Glomerular visceral epithelial cell (primary cell): ENCODE measurements around the gene C19orf47.
A peak's percentile ranks its signal among the peaks of the same experiment; 100 is the strongest.

Source experiments
- DNase-seq: peaks from one replicate; pipeline ENCODE4 v3.0.0-alpha.2; 2016; ENCODE audit errors: extremely low spot score

The C19orf47 gene

GRCh38 chr19:40315812-40316470 lies 32.3 kb downstream of the C19orf47 start:
- DNase-seq = no peak

GRCh38 chr19:40314656-40315055 lies 33.5 kb downstream of the C19orf47 start:
- DNase-seq = no peak

GRCh38 chr19:40313229-40313983 lies 34.8 kb downstream of the C19orf47 start:
- DNase-seq = no peak

DNA sequence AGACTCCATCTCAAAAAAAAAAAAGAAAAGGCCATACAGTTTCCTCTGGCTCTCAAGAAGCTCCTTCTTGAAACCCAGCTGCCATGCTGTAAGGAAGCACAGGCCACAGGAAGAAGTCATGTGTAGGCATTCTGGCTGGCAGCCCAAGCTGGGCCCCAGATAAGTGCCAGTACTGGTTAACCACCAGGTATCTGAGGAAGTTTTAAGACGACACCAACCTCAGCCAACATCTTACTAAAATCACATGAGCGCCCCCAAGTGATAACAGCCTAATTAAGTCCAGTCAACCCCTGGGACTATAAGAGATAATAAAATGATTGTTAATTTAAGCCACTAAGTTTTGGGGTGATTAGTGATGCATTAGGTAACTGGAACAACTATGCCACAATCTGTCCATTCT lies 35.7 kb downstream of the C19orf47 start:
- DNase-seq = no peak

DNA sequence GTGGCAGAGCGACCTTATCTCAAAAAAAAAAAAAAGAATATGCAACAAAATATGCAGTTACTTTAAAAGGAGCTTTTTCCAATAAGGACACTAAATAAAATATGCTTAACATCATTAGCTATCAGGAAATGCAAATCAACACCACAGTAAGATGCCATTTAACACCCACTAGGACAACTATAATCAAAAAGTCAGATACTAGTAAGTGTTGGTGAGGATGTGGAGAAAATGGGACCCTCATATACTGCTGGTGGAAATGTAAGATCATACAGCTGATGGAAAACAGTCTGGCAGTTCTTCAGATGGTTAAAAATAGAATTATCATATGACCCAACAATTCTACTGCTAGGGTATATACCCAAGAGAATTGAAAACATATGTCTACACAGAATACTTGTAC lies 38.5 kb downstream of the C19orf47 start:
- DNase-seq = no peak

DNA sequence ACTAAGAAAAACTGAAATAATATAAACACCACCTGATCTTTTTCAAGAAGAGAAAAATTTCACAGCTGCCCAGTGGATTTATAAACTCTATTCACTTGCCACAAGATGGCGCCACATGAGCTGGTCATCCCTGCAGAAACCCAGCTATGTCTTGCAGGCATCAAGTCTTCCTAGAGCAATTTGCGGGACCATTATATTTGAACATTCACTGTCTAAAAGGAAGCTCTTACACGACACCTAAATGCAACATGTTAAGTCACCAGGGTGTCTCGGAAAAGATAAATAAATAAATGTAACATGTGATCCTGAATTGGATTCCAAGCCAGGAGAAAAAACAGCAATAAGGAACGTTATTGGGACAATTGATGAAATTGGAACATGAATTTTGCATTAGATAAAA lies 42.8 kb downstream of the C19orf47 start:
- peak; percentile 83 for DNase-seq

DNA sequence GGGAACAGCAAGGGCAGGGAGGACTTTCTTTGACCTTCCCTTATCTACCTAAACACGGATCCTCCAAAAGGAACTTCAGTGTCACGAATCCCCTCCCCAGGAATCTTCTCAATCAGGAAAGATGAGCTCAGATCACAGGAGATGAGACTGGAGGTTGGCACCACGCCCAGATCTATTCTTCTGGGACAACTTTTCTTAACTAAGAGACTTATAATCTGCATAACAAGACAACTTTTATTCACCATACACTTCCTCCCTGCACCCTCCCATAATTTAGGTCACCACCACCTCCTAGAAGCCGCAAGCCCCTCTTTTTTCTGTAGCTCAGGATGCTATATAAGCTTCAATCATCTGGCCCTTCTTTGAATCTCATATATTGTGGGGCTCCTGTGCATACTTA lies 43.9 kb downstream of the C19orf47 start:
- DNase-seq = no peak

DNA sequence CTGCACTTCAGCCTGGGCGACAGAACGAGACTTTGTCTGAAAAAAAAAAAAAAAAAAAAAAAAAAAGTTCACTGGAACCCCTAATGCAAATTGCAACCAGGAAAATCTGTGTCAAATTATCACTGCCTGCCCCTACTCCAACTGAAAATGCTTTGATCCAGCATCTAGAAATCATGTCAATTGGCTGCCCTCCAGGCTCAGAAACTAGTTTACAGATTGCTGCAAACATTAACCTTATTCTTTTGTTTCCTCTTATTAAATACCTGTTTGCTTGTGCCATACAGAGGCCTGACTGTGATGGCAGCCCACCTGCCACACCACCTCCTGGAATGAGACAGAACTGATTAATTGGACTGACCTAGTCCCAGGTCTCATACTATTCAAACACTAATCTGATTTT lies 44.4 kb downstream of the C19orf47 start:
- no peak for DNase-seq

DNA sequence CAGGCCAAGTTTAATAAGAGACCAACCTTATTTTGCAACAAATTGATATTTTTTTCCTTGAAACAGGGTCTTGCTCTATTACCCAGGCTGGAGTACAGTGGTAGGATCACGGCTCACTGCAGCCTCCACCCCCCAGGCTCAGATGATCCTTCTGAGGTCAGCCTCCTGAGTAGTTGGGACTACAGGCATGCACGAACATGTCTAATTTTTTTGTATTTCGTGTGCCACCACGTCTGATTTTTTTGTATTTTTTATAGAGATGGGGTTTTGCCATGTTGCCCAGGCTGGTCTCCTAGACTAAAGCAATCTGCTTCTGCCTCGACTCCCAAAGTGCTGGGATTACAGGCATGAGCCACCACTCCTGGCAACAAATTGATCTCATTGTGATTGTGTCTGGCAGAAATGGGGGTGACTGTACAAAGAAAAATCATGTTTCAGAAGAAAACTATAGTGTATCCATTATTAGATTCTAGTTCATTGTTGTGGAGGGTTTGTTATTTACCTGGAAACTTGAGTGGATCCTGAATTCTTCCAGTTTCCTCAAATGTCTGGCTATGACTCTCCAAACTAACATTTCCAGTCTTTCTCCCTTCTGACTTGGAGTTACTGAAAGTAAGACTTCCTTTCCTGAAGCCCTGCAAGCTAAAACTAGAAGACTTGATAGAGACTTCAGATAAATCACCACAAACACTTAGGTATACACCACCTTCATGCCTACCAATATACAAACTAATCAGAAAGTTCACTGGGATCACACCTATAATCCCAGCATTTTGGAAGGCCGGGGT lies 45.8 kb downstream of the C19orf47 start:
- DNase-seq = no peak

DNA sequence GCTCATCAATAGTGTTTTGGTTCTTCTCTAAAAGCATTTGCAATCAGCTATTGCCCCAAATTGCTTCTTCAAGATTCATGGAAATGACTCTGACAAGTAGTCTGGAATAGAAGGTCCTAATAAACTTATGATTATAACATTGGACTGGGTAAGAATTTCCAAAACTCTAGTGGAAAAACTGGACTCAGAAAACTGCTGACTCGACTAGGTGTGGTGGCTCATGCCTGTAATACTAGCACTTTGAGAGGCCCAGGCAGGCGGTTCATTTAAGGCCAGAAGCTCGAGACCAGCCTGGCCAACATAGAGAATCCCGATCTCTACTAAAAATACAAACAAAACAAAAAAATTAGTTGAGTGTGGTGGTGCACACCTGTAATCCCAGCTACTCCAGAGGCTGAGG lies 47.5 kb downstream of the C19orf47 start:
- DNase-seq = no peak

DNA sequence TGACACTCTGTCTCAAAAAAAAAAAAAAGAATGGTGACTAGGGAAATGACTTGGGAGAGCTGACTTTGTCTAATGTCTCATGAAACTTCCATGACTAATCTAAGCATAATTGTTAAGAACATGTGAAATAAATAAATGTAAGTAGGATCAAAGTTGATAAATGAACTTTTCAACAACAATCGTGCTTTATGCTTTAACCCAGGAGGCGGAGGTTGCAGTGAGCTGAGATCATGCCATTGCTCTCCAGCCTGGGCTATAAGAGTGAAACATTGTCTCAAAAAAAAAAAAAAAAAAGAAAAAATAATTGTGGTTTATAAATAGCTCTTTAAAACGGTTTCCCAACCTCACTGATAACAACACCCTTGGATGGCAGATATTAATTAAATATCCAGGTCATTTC lies 50.2 kb downstream of the C19orf47 start:
- DNase-seq = no peak

GRCh38 chr19:40294560-40294959 lies 53.6 kb downstream of the C19orf47 start:
- DNase-seq = no peak

DNA sequence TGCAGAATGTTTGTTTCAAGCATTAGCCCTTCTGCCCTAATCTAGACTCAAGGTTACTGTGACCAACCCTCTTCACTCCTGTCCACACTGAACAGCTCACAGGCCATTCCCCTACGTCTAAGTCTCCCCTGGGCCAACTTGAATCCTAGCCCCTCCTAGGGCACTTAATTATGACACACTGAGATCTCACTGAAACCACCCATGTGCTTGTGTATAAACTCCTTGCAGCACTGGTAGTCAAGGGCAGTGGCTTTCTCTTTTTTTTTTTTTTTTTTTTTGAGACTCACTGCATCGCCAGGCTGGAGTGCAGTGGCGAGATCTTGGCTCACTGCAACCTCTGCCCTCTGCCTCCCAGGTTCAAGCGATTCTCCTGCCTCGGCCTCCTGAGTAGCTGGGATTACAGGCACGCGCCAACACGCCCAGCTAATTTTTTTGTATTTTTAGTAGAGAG lies 61.2 kb downstream of the C19orf47 start:
- DNase-seq = no peak

- no peak for DNase-seq
Measured at GRCh38 chr19:40286235-40286970, 61.8 kb downstream of the C19orf47 start.

- peak; percentile 100 for DNase-seq
Measured at GRCh38 chr19:40285353-40286234, 62.6 kb downstream of the C19orf47 start.

- peak; percentile 21 for DNase-seq
Measured at GRCh38 chr19:40284501-40285352, 63.5 kb downstream of the C19orf47 start, which contains the start of gene AKT2. AKT2 (minus strand) TSS chr19:40285345; CDS start chr19:40265267, 20,078 bp downstream.

DNA sequence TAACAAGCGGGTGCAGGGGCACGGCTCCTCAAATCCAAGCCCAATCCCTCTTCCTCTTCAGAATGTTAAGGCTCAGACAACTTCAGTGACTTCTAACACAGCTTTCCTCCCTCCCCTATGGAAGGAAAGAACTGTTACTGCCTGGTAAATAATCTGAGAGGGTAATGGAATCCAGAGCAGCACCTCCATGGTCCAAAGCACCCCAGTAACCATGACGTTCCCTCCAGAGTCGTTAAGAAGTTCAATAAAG lies 64.0 kb downstream of the C19orf47 start:
- no peak for DNase-seq

DNA sequence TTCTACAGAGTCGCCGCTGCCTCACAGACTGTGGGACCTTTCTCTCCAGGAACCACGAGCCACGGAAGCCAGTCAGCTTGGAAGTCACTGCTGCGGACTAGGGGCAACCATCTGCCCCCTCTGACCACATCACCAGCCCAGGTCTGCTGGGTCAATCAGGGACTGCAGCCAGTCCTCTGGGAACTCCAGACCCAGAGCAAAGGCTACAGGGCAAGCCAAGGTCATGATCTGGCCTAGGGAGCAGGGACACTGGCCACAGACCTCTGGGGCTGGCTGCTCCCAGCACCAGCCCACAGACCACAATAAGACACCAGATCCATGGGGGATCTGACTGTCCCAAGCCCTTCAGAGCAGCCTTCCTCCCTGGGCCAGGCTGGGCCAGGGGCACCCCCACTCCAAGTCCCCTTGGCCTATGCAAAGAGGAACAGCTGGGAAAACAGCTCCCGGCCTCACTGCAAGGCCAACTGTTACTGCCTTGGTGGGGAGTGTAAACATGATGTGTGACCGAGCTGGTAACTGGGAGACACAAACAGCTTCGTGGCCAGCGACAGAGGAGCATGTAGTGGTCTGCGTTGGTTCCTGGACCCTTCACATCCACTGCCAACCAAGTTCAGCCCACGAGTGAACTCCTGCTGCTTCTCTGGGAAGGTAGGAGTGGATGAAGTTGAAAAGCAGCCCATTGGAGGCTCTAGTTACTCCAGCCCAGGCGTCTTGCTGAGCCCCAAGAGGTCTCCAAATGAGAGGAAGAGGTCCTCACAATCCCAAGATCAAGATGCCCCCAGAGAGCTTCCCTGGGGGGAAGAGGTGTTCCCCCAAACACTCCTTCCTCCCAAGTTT lies 64.6 kb downstream of the C19orf47 start:
- DNase-seq = no peak

DNA sequence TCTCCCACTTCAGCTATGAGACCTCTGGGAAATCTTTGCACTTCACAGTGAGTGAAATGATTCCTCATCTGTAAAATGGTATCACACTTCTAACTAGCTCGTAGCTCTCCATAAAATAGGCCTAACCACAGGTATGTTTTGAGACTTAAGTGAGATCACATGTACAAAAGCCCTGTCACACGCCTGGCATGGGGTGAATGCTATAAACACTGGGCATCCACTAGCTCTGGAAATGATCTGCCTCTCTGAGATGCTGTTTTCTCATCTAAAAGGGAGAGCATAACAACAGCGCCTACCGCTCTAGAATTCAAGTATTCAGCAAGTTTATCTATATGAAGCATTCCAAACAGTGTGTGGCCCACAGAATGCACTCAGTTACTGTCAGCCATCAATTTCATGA lies 65.3 kb downstream of the C19orf47 start:
- no peak for DNase-seq
